Activated B cell treated with CpG ODN at 0.5 μM for 24 hours (primary cell): Measurements from ENCODE around the gene ATP2B2. TPM values are rescaled to one million over a fixed set of nuclear protein-coding genes. Genes with fewer than 3 reads are reported as not detected.

ENCODE experiments used
- ATAC-seq: fragments of 200-7000 bp; cut with Tn5 transposase; one replicate; pipeline ENCODE4 v1.10.0; 2021; ENCODE audit warnings: low read depth, mild to moderate bottlenecking, moderate library complexity
- CTCF ChIA-PET: fragments of 350-600 bp; sonication (Branson Sonifier 250); formaldehyde crosslinking; loops from one replicate; lab custom pipeline; 2021; ENCODE audit warnings: antibody characterized with exemption; lab: Charles Lee
- POLR2A ChIA-PET: fragments of 350-600 bp; sonication (Branson Sonifier 250); formaldehyde crosslinking; loops from one replicate; lab custom pipeline; 2021; ENCODE audit warnings: antibody characterized with exemption; lab: Charles Lee
- DNase-seq: peaks from one replicate; pipeline ENCODE4 v3.0.0; 2022
- H3K27ac Mint-ChIP-seq: one replicate; pipeline ENCODE4 v1.8.0; 2020; ENCODE audit warnings: mixed read lengths
- H3K27me3 Mint-ChIP-seq: one replicate; pipeline ENCODE4 v1.8.0; 2021; ENCODE audit warnings: mixed read lengths
- H3K36me3 Mint-ChIP-seq: one replicate; pipeline ENCODE4 v1.8.0; 2021; ENCODE audit warnings: low read depth, mixed read lengths
- H3K4me1 Mint-ChIP-seq: one replicate; pipeline ENCODE4 v1.8.0; 2021; ENCODE audit warnings: mixed read lengths
- H3K4me3 Mint-ChIP-seq: one replicate; pipeline ENCODE4 v1.8.0; 2020; ENCODE audit warnings: mild to moderate bottlenecking, mixed read lengths
- H3K9me3 Mint-ChIP-seq: one replicate; pipeline ENCODE4 v1.8.0; 2020; ENCODE audit warnings: mixed read lengths
- intact Hi-C: fragments of 100-400 bp; cut with micrococcal nuclease; formaldehyde crosslinking; loops from one replicate; pipeline ENCODE4 v1.15.1; 2024
- total RNA-seq: library from RNA; stranded (reverse); gene quantifications from 2 replicates; pipeline ENCODE4 v1.2.3, GENCODE V29; 2022
- TF ChIP-seq, protein P1 (sequence below): fragments of 200-600 bp; IDR thresholded peaks from one replicate; pipeline ENCODE4 v1.8.0; 2022; ENCODE audit warnings: antibody characterized with exemption, mild to moderate bottlenecking

Gene ATP2B2
- total RNA-seq, 1 donor from 2014 or later, result not detected

DNA sequence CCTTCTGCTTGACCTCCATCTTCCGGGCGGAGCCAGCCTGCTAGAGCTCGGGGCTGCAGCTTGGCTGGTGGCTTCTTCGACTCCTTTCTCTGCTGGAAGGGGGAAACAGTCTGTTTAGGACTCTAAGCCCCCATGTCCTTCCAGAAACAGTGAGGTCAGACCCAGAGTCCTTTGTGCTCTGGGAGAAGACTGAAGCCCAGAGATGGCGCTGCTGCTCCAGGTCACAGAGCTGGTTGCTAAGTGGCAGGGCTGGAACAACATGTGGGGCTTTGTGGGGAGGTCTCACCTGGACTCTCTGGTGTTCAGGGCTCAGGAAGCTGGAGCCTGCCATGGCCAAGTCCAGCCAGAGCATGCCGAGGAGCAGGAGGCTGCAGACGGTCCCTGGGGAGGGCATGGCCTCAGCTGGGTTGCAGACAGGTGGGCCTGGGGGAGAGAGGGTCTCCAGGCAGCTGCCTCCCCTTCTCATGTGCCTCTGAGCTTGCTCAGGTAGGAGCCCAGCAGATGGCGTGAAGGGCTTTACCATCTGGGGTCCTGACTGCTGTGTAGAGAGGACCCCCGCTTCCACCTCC, 215.5 kb downstream of the ATP2B2 start:
- H3K9me3 Mint-ChIP-seq, result no peaks in the 10 kb centered on the region
- ATAC-seq, result no peak
- peaks cover 38% of the 10 kb centered on the region for H3K4me1 Mint-ChIP-seq
- DNase-seq, result no peak
- no peaks in the 10 kb centered on the region for H3K27me3 Mint-ChIP-seq
- ChIA-PET CTCF (no interaction called here), POLR2A (interaction anchor here (0.8 to 1.2 kb wide), 2 partner anchors 26 to 76 kb away, joined by 3 to 7 read pairs; no protein-coding TSS in a partner anchor)
- H3K36me3 Mint-ChIP-seq, result peaks cover 34% of the 10 kb centered on the region
- no peak overlapping the region for H3K4me3 Mint-ChIP-seq
- intact Hi-C loops, result no loop called here
- TF ChIP-seq, protein P1, sequence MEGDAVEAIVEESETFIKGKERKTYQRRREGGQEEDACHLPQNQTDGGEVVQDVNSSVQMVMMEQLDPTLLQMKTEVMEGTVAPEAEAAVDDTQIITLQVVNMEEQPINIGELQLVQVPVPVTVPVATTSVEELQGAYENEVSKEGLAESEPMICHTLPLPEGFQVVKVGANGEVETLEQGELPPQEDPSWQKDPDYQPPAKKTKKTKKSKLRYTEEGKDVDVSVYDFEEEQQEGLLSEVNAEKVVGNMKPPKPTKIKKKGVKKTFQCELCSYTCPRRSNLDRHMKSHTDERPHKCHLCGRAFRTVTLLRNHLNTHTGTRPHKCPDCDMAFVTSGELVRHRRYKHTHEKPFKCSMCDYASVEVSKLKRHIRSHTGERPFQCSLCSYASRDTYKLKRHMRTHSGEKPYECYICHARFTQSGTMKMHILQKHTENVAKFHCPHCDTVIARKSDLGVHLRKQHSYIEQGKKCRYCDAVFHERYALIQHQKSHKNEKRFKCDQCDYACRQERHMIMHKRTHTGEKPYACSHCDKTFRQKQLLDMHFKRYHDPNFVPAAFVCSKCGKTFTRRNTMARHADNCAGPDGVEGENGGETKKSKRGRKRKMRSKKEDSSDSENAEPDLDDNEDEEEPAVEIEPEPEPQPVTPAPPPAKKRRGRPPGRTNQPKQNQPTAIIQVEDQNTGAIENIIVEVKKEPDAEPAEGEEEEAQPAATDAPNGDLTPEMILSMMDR, result no peak
- H3K27ac Mint-ChIP-seq, result no peak overlapping the region

DNA sequence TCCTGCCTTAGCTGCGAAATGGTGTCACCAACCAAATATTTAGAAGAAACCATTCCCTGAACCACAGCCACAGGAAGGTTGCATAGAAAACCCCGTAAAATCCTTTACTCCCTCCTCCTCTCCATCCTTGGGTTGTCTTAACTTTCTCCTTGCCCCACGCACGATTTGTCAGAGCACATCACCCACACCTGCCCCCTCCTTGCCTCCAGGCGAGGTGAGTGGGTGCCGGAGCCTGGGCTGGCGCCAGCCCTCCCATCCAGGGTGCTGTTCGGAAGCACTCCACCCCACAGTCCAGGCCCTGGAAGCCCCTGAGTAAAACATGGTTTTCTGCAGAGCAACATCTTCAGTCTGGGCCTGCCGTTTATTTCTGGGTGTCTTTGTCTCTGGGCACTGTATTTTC, 216.3 kb downstream of the ATP2B2 start:
- H3K9me3 Mint-ChIP-seq, result no peaks in the 10 kb centered on the region
- ATAC-seq, result no peak
- peaks cover 36% of the 10 kb centered on the region for H3K36me3 Mint-ChIP-seq
- no peak overlapping the region for H3K4me3 Mint-ChIP-seq
- no peak for DNase-seq
- no peaks in the 10 kb centered on the region for H3K27me3 Mint-ChIP-seq
- intact Hi-C loops, result no loop called here
- peak overlapping the region; percentile 24 for H3K27ac Mint-ChIP-seq
- ChIA-PET CTCF (no interaction called here), POLR2A (no interaction called here)
- peaks cover 42% of the 10 kb centered on the region for H3K4me1 Mint-ChIP-seq
- TF ChIP-seq, protein P1, result no peak

- ATAC-seq (no peak), DNase-seq (no peak)
- POLR2A ChIA-PET, result interaction anchor here (0.6 kb wide), 1 partner anchor 41 kb away, joined by 6 read pairs; no protein-coding TSS in a partner anchor
- CTCF ChIA-PET, result no interaction called here
- Mint-ChIP-seq H3K27me3 (no peaks in the 10 kb centered on the region), H3K9me3 (no peaks in the 10 kb centered on the region), H3K27ac (no peak overlapping the region), H3K36me3 (peaks cover 40% of the 10 kb centered on the region), H3K4me3 (no peak overlapping the region), H3K4me1 (peaks cover 37% of the 10 kb centered on the region)
- intact Hi-C loops, result no loop called here
- TF ChIP-seq, protein P1, result no peak
Measured at GRCh38 chr3:10288575-10288960, 216.8 kb downstream of the ATP2B2 start.

DNA sequence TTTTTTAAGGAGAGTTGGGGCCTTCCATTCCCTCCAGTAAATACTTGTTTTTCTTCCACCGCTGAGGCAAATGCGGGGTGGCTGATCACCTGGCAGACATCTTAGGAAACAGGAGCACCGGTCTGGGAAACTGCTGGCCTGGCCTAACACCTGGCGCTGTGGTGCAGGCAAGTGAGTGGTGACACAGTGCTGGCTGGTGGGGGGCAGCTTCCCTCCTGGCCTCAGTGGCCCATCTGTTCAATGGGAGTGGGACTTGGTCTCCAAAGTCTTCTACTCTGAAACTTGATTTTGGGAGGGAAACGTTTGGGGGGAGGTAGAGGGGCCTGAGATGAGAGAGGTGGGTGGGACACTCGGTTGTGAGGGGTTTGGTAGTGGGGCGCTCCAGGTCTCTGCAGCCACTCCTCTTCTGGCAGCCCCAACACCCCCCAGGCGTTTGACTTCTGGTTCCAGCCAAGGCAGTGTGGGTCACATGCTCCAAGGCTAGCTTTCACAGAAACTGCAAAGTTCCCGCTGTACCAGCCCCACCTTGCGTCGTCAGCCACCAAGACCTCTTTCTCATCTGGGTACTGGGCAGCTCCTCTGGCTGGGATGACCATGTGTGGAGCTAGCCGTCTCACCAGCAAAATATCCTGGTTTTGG, 217.3 kb downstream of the ATP2B2 start:
- intact Hi-C loops, result no loop called here
- H3K27ac Mint-ChIP-seq, result no peak overlapping the region
- ATAC-seq (no peak), DNase-seq (no peak)
- peaks cover 32% of the 10 kb centered on the region for H3K4me1 Mint-ChIP-seq
- no peak overlapping the region for H3K4me3 Mint-ChIP-seq
- H3K36me3 Mint-ChIP-seq, result peaks cover 45% of the 10 kb centered on the region
- TF ChIP-seq, protein P1, result no peak
- ChIA-PET POLR2A (interaction anchor here (0.6 kb wide), 1 partner anchor 40 kb away, joined by 6 read pairs; no protein-coding TSS in a partner anchor), CTCF (no interaction called here)
- H3K27me3 Mint-ChIP-seq, result no peaks in the 10 kb centered on the region
- no peaks in the 10 kb centered on the region for H3K9me3 Mint-ChIP-seq

- ChIA-PET POLR2A (no interaction called here), CTCF (no interaction called here)
- Mint-ChIP-seq H3K4me3 (no peak overlapping the region), H3K27ac (no peak overlapping the region), H3K36me3 (peaks cover 53% of the 10 kb centered on the region), H3K9me3 (no peaks in the 10 kb centered on the region), H3K27me3 (no peaks in the 10 kb centered on the region), H3K4me1 (peaks cover 19% of the 10 kb centered on the region)
- intact Hi-C loops, result no loop called here
- DNase-seq, result no peak
- TF ChIP-seq, protein P1, result no peak
- ATAC-seq, result no peak
Measured at GRCh38 chr3:10286596-10287295, 218.6 kb downstream of the ATP2B2 start.
